ENCODE measurements around the gene PDCD10. TPM values are rescaled to one million over a fixed set of nuclear protein-coding genes. Genes with fewer than 3 reads are reported as not detected.

PDCD10 gene
- total and polyA plus RNA-seq, 2 donors (not counting 1 experiment from before 2014, with no cell fraction given), result 25.7 to 58.0 TPM

- Histone ChIP-seq H2AFZ (ENCODE audit: insufficient read depth, low read depth, low read length, poor library complexity, severe bottlenecking) (no peak overlapping the region), H4K20me1 (ENCODE audit: control insufficient read depth, insufficient read depth, low read length, poor library complexity, severe bottlenecking) (peaks cover 55% of the 10 kb centered on the region), H3K27ac (ENCODE audit: low read length in 2 of 2) (no peak overlapping the region), H3K79me2 (ENCODE audit: control insufficient read depth, insufficient read depth, low read length) (peaks cover 96% of the 10 kb centered on the region), H3K9me3 (ENCODE audit: control extremely low read depth in 1 of 3, control insufficient read depth in 2 of 3, insufficient read depth in 1 of 3, low read length in 2 of 3) (peaks cover 0 to 1% (median 0%) of the 10 kb centered on the region in 3 donors), H3K36me3 (replicated peaks in 1 of 2; ENCODE audit: control extremely low read depth in 1 of 2, control insufficient read depth in 1 of 2, extremely low read depth in 1 of 2, insufficient read depth in 2 of 2, low read length in 1 of 2) (peaks cover 14 to 40% of the 10 kb centered on the region in 2 experiments), H3K4me3 (ENCODE audit: control extremely low read depth in 1 of 5, extremely low read depth in 1 of 5, insufficient read depth in 1 of 5, low read depth in 2 of 5, low read length in 4 of 5) (no peak overlapping the region), H3K4me2 (replicated peaks; ENCODE audit: low read depth, low read length, poor library complexity, severe bottlenecking) (no peak overlapping the region), H3K27me3 (replicated peaks in 1 of 4; ENCODE audit: control extremely low read depth in 1 of 4, control insufficient read depth in 3 of 4, insufficient read depth in 4 of 4, low read length in 3 of 4) (no peaks in the 10 kb centered on the region), H3K4me1 (ENCODE audit: control insufficient read depth in 2 of 2, insufficient read depth in 2 of 2, low read length in 2 of 2) (no peaks in the 10 kb centered on the region), H3K9ac (ENCODE audit: low read length) (no peak overlapping the region)
- TF ChIP-seq EZH2 (IDR thresholded peaks at IDR 0.05; ENCODE audit: borderline replicate concordance, insufficient read depth, low read depth, low read length, poor library complexity, severe bottlenecking) (no peak), CTCF (IDR thresholded peaks at IDR 0.05) (no peak)
- DNase-seq (no peak), ATAC-seq (ENCODE audit: low read depth) (no peak)
- POLR2A ChIA-PET, result no interaction called here
- Mint-ChIP-seq H3K27me3 (no peaks in the 10 kb centered on the region), H3K4me1 (peaks cover 36% of the 10 kb centered on the region), H3K9me3 (ENCODE audit: insufficient read depth) (no peaks in the 10 kb centered on the region), H3K27ac (no peak overlapping the region), H3K4me3 (no peak overlapping the region)
- intact Hi-C loops (cut with micrococcal nuclease), result no loop called here
- no CpG with 5 or more reads among the region's 1 CpG for WGBS (ENCODE audit: insufficient coverage)
- CTCF ChIA-PET, result interaction anchor here (1.5 kb wide), 1 partner anchor 8 kb away, joined by 3 read pairs; no protein-coding TSS in a partner anchor
Measured at GRCh38 chr3:167711439-167711838, 23.3 kb downstream of the PDCD10 start.

GRCh38 chr3:167710552-167710951 lies 24.1 kb downstream of the PDCD10 start:
- H3K27me3 ChIP-seq (replicated peaks in 1 of 4; ENCODE audit: control extremely low read depth in 1 of 4, control insufficient read depth in 3 of 4, insufficient read depth in 4 of 4, low read length in 3 of 4), result no peaks in the 10 kb centered on the region
- Mint-ChIP-seq H3K27ac (no peak overlapping the region), H3K4me3 (no peak overlapping the region), H3K27me3 (no peaks in the 10 kb centered on the region), H3K9me3 (ENCODE audit: insufficient read depth) (no peaks in the 10 kb centered on the region), H3K4me1 (peaks cover 36% of the 10 kb centered on the region)
- DNase-seq (no peak), ATAC-seq (ENCODE audit: low read depth) (no peak)
- no peak overlapping the region for H3K4me2 ChIP-seq (replicated peaks; ENCODE audit: low read depth, low read length, poor library complexity, severe bottlenecking)
- peaks cover 17 to 46% of the 10 kb centered on the region in 2 experiments for H3K36me3 ChIP-seq (replicated peaks in 1 of 2; ENCODE audit: control extremely low read depth in 1 of 2, control insufficient read depth in 1 of 2, extremely low read depth in 1 of 2, insufficient read depth in 2 of 2, low read length in 1 of 2)
- intact Hi-C loops (cut with micrococcal nuclease), result no loop called here
- TF ChIP-seq CTCF (IDR thresholded peaks at IDR 0.05) (no peak), EZH2 (IDR thresholded peaks at IDR 0.05; ENCODE audit: borderline replicate concordance, insufficient read depth, low read depth, low read length, poor library complexity, severe bottlenecking) (no peak)
- peaks cover 95% of the 10 kb centered on the region for H3K79me2 ChIP-seq (ENCODE audit: control insufficient read depth, insufficient read depth, low read length)
- H2AFZ ChIP-seq (ENCODE audit: insufficient read depth, low read depth, low read length, poor library complexity, severe bottlenecking), result no peak overlapping the region
- POLR2A ChIA-PET, result no interaction called here
- H3K9ac ChIP-seq (ENCODE audit: low read length), result no peak overlapping the region
- peaks cover 0 to 1% (median 0%) of the 10 kb centered on the region in 3 donors for H3K9me3 ChIP-seq (ENCODE audit: control extremely low read depth in 1 of 3, control insufficient read depth in 2 of 3, insufficient read depth in 1 of 3, low read length in 2 of 3)
- CTCF ChIA-PET, result no interaction called here
- H3K4me3 ChIP-seq (ENCODE audit: control extremely low read depth in 1 of 5, extremely low read depth in 1 of 5, insufficient read depth in 1 of 5, low read depth in 2 of 5, low read length in 4 of 5), result no peak overlapping the region
- H3K27ac ChIP-seq (ENCODE audit: low read length in 2 of 2), result no peak overlapping the region
- H4K20me1 ChIP-seq (ENCODE audit: control insufficient read depth, insufficient read depth, low read length, poor library complexity, severe bottlenecking), result peaks cover 62% of the 10 kb centered on the region
- no peaks in the 10 kb centered on the region for H3K4me1 ChIP-seq (ENCODE audit: control insufficient read depth in 2 of 2, insufficient read depth in 2 of 2, low read length in 2 of 2)
